ENCODE data around the gene PGA5.
A peak's percentile ranks its signal among the peaks of the same experiment; 100 is the strongest.
"Not testable (repeated sequence)": the region's sequence is repeated elsewhere in the genome, so short reads cannot be mapped to it uniquely, and the experiment has no call there.

Gene PGA5

GRCh38 chr11:61226457-61227137, 14.4 kb upstream of the PGA5 start:
- DNase-seq (ENCODE audit: low read depth in 3 of 3) = not testable (repeated sequence)

GRCh38 chr11:61229458-61229857, 11.5 kb upstream of the PGA5 start:
- DNase-seq (ENCODE audit: low read depth in 3 of 3) = not testable (repeated sequence)

- DNase-seq (ENCODE audit: low read depth in 3 of 3) = not testable (repeated sequence)
Observed at GRCh38 chr11:61231033-61231432, 9.9 kb upstream of the PGA5 start.

GRCh38 chr11:61231585-61231984, 9.4 kb upstream of the PGA5 start:
- not testable (repeated sequence) for DNase-seq (ENCODE audit: low read depth in 3 of 3)

GRCh38 chr11:61232548-61233145, 8.3 kb upstream of the PGA5 start:
- not testable (repeated sequence) for DNase-seq (ENCODE audit: low read depth in 3 of 3)

GRCh38 chr11:61237130-61237529, 3.8 kb upstream of the PGA5 start:
- not testable (repeated sequence) for DNase-seq (ENCODE audit: low read depth in 3 of 3)

GRCh38 chr11:61240288-61240687, 687 bp upstream of the PGA5 start:
- not testable (repeated sequence) for DNase-seq (ENCODE audit: low read depth in 3 of 3)

GRCh38 chr11:61241526-61241925, 551 bp downstream of the PGA5 start:
- not testable (repeated sequence) for DNase-seq (ENCODE audit: low read depth in 3 of 3)

- not testable (repeated sequence) for DNase-seq (ENCODE audit: low read depth in 3 of 3)
Observed at GRCh38 chr11:61245284-61245964, 4.4 kb downstream of the PGA5 start.

- DNase-seq (ENCODE audit: low read depth in 3 of 3) = not testable (repeated sequence)
Observed at GRCh38 chr11:61248071-61248470, 7.1 kb downstream of the PGA5 start.

GRCh38 chr11:61249201-61249600, 8.2 kb downstream of the PGA5 start:
- not testable (repeated sequence) for DNase-seq (ENCODE audit: low read depth in 3 of 3)

- not testable (repeated sequence) for DNase-seq (ENCODE audit: low read depth in 3 of 3)
Observed at GRCh38 chr11:61250796-61251765, 10.1 kb downstream of the PGA5 start.

- not testable (repeated sequence) for DNase-seq (ENCODE audit: low read depth in 3 of 3)
Observed at GRCh38 chr11:61252332-61252731, 11.4 kb downstream of the PGA5 start.

- DNase-seq (ENCODE audit: low read depth in 3 of 3) = peak; percentile 20 to 42 (median 35)
Observed at GRCh38 chr11:61254403-61255025, 13.5 kb downstream of the PGA5 start.

GRCh38 chr11:61256710-61257482, 15.9 kb downstream of the PGA5 start:
- no peak for DNase-seq (ENCODE audit: low read depth in 3 of 3)

- no peak for DNase-seq (ENCODE audit: low read depth in 3 of 3)
Observed at GRCh38 chr11:61258546-61258945, 17.6 kb downstream of the PGA5 start.

- no peak for DNase-seq (ENCODE audit: low read depth in 3 of 3)
Observed at GRCh38 chr11:61259363-61259762, 18.4 kb downstream of the PGA5 start.

- no peak for DNase-seq (ENCODE audit: low read depth in 3 of 3)
Observed at GRCh38 chr11:61264371-61264770, 23.4 kb downstream of the PGA5 start.

GRCh38 chr11:61264795-61265194, 23.8 kb downstream of the PGA5 start:
- no peak for DNase-seq (ENCODE audit: low read depth in 3 of 3)

- DNase-seq (ENCODE audit: low read depth in 3 of 3) = no peak
Observed at GRCh38 chr11:61265357-61265756, 24.4 kb downstream of the PGA5 start.
